Dermis microvascular lymphatic vessel endothelial cell (primary cell): ENCODE measurements around the gene SLC38A1. TPM values are rescaled to one million over a fixed set of nuclear protein-coding genes. Genes with fewer than 3 reads are reported as not detected.
A peak's percentile ranks its signal among the peaks of the same experiment; 100 is the strongest.
"Not testable (repeated sequence)": the region's sequence is repeated elsewhere in the genome, so short reads cannot be mapped to it uniquely, and the experiment has no call there.

Source experiments
- DNase-seq, 2 donors: peaks; one replicate each; pipeline versions ENCODE4 v3.0.0 to v3.0.0-alpha.2; 2010; ENCODE audit warnings: low read depth in 2 of 2
- total RNA-seq: library from RNA; depleted of rRNA; stranded (reverse); fragments of >200 nt; gene quantifications from 2 replicates; pipeline ENCODE4 v1.2.1, GENCODE V29; 2014

The SLC38A1 gene
- total RNA-seq, 1 donor from 2014 or later, result 113 TPM

- DNase-seq, result no peak
Measured at GRCh38 chr12:46168426-46168825, 100.4 kb downstream of the SLC38A1 start.

- no peak for DNase-seq
Measured at GRCh38 chr12:46167412-46167811, 101.4 kb downstream of the SLC38A1 start.

- no peak for DNase-seq
Measured at GRCh38 chr12:46165191-46165590, 103.7 kb downstream of the SLC38A1 start.

GRCh38 chr12:46164186-46164761, 104.6 kb downstream of the SLC38A1 start:
- no peak for DNase-seq

- not testable (repeated sequence) for DNase-seq
Measured at GRCh38 chr12:46162549-46163076, 106.2 kb downstream of the SLC38A1 start.

- DNase-seq, result no peak
Measured at GRCh38 chr12:46160981-46161690, 107.7 kb downstream of the SLC38A1 start.

GRCh38 chr12:46160101-46160980, 108.5 kb downstream of the SLC38A1 start:
- DNase-seq, result no peak

GRCh38 chr12:46159309-46159901, 109.4 kb downstream of the SLC38A1 start:
- DNase-seq, result no peak

- no peak for DNase-seq
Measured at GRCh38 chr12:46158501-46158900, 110.3 kb downstream of the SLC38A1 start.

GRCh38 chr12:46154221-46154985, 114.4 kb downstream of the SLC38A1 start:
- DNase-seq, result peak in 1 of 2 donors; percentile 66

- peak; percentile 43 to 49 for DNase-seq
Measured at GRCh38 chr12:46153268-46153872, 115.5 kb downstream of the SLC38A1 start.

GRCh38 chr12:46152456-46152855, 116.4 kb downstream of the SLC38A1 start:
- peak; percentile 88 to 93 for DNase-seq

- DNase-seq, result peak in 1 of 2 donors; percentile 8
Measured at GRCh38 chr12:46150735-46151134, 118.1 kb downstream of the SLC38A1 start.

GRCh38 chr12:46149905-46150304, 118.9 kb downstream of the SLC38A1 start:
- DNase-seq, result no peak

- DNase-seq, result no peak
Measured at GRCh38 chr12:46149079-46149464, 119.8 kb downstream of the SLC38A1 start.

- DNase-seq, result no peak
Measured at GRCh38 chr12:46148327-46149078, 120.3 kb downstream of the SLC38A1 start.

GRCh38 chr12:46147144-46147543, 121.7 kb downstream of the SLC38A1 start:
- no peak for DNase-seq

- no peak for DNase-seq
Measured at GRCh38 chr12:46145881-46146280, 123.0 kb downstream of the SLC38A1 start.

- no peak for DNase-seq
Measured at GRCh38 chr12:46144433-46144832, 124.4 kb downstream of the SLC38A1 start.

GRCh38 chr12:46136249-46136648, 132.6 kb downstream of the SLC38A1 start:
- DNase-seq, result peak; percentile 4 to 47
